GM18505 (cell line): ENCODE results near the gene GULP1.

Source experiments
- ATAC-seq: cut with Tn5 transposase; IDR thresholded peaks from one replicate; pipeline ENCODE4 v1.9.1; 2021; ENCODE audit not compliant: unreplicated experiment
- POLR2A ChIP-seq: IDR thresholded peaks from 4 replicates; pipeline ENCODE4 v1.6.1; 2011; ENCODE audit warnings: borderline replicate concordance; ENCODE audit not compliant: insufficient read depth, insufficient read length; ENCODE audit errors: extremely low read depth

The GULP1 gene

GRCh38 chr2:188619146-188619545 is 327.5 kb downstream of the GULP1 start:
- ATAC-seq = no peak
- no peak for TF ChIP-seq POLR2A

- no peak for TF ChIP-seq POLR2A
- ATAC-seq = no peak
Measured at GRCh38 chr2:188620916-188621315, 329.2 kb downstream of the GULP1 start.

- TF ChIP-seq POLR2A = no peak
Measured at GRCh38 chr2:188622601-188623260, 331.1 kb downstream of the GULP1 start.

GRCh38 chr2:188623995-188624643 is 332.4 kb downstream of the GULP1 start:
- no peak for ATAC-seq
- TF ChIP-seq POLR2A = no peak

More at GRCh38 chr2:188622601-188623260, 331.1 kb downstream of the GULP1 start:
- ATAC-seq = no peak

- no peak for ATAC-seq
Measured at GRCh38 chr2:188627471-188627870, 335.8 kb downstream of the GULP1 start.

GRCh38 chr2:188628989-188629752 is 337.5 kb downstream of the GULP1 start:
- no peak for ATAC-seq
- TF ChIP-seq POLR2A = no peak

More at GRCh38 chr2:188627471-188627870, 335.8 kb downstream of the GULP1 start:
- no peak for TF ChIP-seq POLR2A

- no peak for TF ChIP-seq POLR2A
- ATAC-seq = no peak
Measured at GRCh38 chr2:188629753-188630527, 338.3 kb downstream of the GULP1 start.

GRCh38 chr2:188631037-188631809 is 339.5 kb downstream of the GULP1 start:
- no peak for ATAC-seq
- no peak for TF ChIP-seq POLR2A

- no peak for TF ChIP-seq POLR2A
- no peak for ATAC-seq
Measured at GRCh38 chr2:188634656-188635055, 343.0 kb downstream of the GULP1 start.
